ENCODE results near the gene UNC5A.

UNC5A gene

DNA sequence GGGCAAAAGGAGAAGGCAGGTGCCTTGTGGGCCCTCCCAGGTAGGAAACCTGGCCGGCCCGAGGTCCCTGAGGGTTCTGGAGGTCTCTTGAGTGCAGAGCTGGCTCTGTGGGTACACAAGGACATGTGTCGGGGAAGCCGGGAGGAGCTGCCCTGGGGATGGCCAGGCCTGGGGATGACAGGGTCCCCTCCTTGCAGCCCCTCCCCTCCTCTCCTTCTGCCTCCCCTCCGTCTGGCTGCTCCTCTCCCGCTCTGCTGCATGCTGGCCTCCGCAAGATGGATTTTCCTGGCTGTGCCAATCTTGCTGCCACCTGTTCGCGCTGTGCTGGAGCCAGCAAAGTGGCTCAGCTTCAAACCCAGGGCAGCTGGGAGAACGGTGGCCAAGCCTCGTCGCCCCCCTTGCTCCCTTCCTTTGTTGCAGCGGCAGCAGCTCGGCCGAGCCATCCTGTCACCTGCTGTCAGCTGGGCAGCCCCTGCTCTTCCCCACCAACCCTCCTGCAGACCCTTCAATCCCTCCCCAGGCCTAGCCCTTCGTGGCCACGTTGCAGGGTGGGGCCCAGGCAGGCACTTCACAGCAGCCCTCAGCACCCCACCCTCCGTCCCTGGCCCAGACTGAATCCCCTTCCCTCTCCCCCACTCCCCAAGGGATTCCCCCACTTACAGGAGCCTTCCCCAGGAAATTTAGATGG, 17.6 kb upstream of the UNC5A start:
- DNase-seq = no peak
- Histone ChIP-seq H3K18ac (ENCODE audit: low read depth in 1 of 2, low read length in 2 of 2) (no peak overlapping the region), H3K23ac (ENCODE audit: low read length in 2 of 2) (no peak overlapping the region), H4K8ac (ENCODE audit: low read length) (no peak overlapping the region), H4K91ac (ENCODE audit: low read length) (no peak overlapping the region), H3K79me1 (replicated peaks; ENCODE audit: low read length, poor library complexity, severe bottlenecking) (no peaks in the 10 kb centered on the region), H3K9ac (ENCODE audit: low read length) (no peak overlapping the region), H2BK120ac (ENCODE audit: low read depth, low read length) (no peak overlapping the region), H3K36me3 (ENCODE audit: control insufficient read depth in 1 of 2, insufficient read depth in 2 of 2, low read depth in 1 of 2, low read length in 2 of 2) (no peaks in the 10 kb centered on the region), H3K14ac (ENCODE audit: low read length in 2 of 2) (peak overlapping the region in 1 of 2 experiments; percentile 21), H3K4me1 (ENCODE audit: control insufficient read depth, insufficient read depth, low read depth, low read length) (peaks cover 19% of the 10 kb centered on the region), H2BK5ac (ENCODE audit: low read depth, low read length, poor library complexity, severe bottlenecking) (no peak overlapping the region), H3K9me3 (ENCODE audit: control insufficient read depth, low read length) (no peaks in the 10 kb centered on the region), H2AFZ (ENCODE audit: low read depth, low read length) (no peak overlapping the region), H2BK15ac (ENCODE audit: low read depth, poor library complexity, severe bottlenecking) (no peak overlapping the region), H2BK12ac (ENCODE audit: low read length in 2 of 2) (no peak overlapping the region), H2AK5ac (ENCODE audit: low read length, severe bottlenecking) (no peak overlapping the region), H3K27ac (ENCODE audit: low read length, poor library complexity, severe bottlenecking) (no peak overlapping the region), H3K4me2 (ENCODE audit: low read length, poor library complexity, severe bottlenecking) (no peak overlapping the region), H3K4ac (ENCODE audit: low read depth in 1 of 2, low read length in 2 of 2) (no peak overlapping the region), H3K4me3 (ENCODE audit: insufficient read depth in 1 of 2, low read depth in 1 of 2, low read length in 2 of 2) (no peak overlapping the region), H3K27me3 (ENCODE audit: control insufficient read depth in 1 of 2, insufficient read depth in 1 of 2, low read length in 2 of 2) (peaks cover 28 to 96% of the 10 kb centered on the region in 2 experiments)
- WGBS = 71% methylated on average over 15 of the region's 18 CpGs

DNA sequence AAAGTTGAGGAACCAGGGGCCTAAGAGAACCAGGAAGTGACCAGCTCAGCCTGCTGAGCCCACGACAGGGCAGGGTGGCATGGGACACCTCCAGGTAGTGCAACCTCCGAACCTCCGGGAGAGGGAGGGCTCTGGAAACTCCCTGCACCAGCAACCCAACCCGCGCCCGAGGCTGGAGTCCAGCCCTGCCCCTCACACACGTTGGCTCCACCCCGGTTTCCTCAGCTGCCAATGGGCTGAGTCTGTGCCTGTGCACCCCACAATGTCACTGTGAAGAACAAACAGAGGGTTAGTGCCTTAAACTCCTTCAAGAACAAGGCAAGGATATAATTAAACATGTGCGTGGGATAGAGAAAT, 17.0 kb upstream of the UNC5A start:
- Histone ChIP-seq H2BK15ac (ENCODE audit: low read depth, poor library complexity, severe bottlenecking) (no peak overlapping the region), H3K27me3 (ENCODE audit: control insufficient read depth in 1 of 2, insufficient read depth in 1 of 2, low read length in 2 of 2) (peaks cover 29 to 96% of the 10 kb centered on the region in 2 experiments), H3K4me2 (ENCODE audit: low read length, poor library complexity, severe bottlenecking) (no peak overlapping the region), H3K4me1 (ENCODE audit: control insufficient read depth, insufficient read depth, low read depth, low read length) (peaks cover 19% of the 10 kb centered on the region), H3K27ac (ENCODE audit: low read length, poor library complexity, severe bottlenecking) (no peak overlapping the region), H2AK5ac (ENCODE audit: low read length, severe bottlenecking) (no peak overlapping the region), H4K8ac (ENCODE audit: low read length) (no peak overlapping the region), H3K79me1 (replicated peaks; ENCODE audit: low read length, poor library complexity, severe bottlenecking) (no peaks in the 10 kb centered on the region), H2AFZ (ENCODE audit: low read depth, low read length) (no peak overlapping the region), H2BK12ac (ENCODE audit: low read length in 2 of 2) (no peak overlapping the region), H2BK120ac (ENCODE audit: low read depth, low read length) (no peak overlapping the region), H3K23ac (ENCODE audit: low read length in 2 of 2) (no peak overlapping the region), H3K14ac (ENCODE audit: low read length in 2 of 2) (no peak overlapping the region), H4K91ac (ENCODE audit: low read length) (no peak overlapping the region), H3K9ac (ENCODE audit: low read length) (no peak overlapping the region), H2BK5ac (ENCODE audit: low read depth, low read length, poor library complexity, severe bottlenecking) (no peak overlapping the region), H3K18ac (ENCODE audit: low read depth in 1 of 2, low read length in 2 of 2) (no peak overlapping the region), H3K36me3 (ENCODE audit: control insufficient read depth in 1 of 2, insufficient read depth in 2 of 2, low read depth in 1 of 2, low read length in 2 of 2) (no peaks in the 10 kb centered on the region), H3K4me3 (ENCODE audit: insufficient read depth in 1 of 2, low read depth in 1 of 2, low read length in 2 of 2) (no peak overlapping the region), H3K4ac (ENCODE audit: low read depth in 1 of 2, low read length in 2 of 2) (no peak overlapping the region), H3K9me3 (ENCODE audit: control insufficient read depth, low read length) (no peaks in the 10 kb centered on the region)
- DNase-seq = no peak
- WGBS = 56% methylated on average over 9 of the region's 9 CpGs

DNA sequence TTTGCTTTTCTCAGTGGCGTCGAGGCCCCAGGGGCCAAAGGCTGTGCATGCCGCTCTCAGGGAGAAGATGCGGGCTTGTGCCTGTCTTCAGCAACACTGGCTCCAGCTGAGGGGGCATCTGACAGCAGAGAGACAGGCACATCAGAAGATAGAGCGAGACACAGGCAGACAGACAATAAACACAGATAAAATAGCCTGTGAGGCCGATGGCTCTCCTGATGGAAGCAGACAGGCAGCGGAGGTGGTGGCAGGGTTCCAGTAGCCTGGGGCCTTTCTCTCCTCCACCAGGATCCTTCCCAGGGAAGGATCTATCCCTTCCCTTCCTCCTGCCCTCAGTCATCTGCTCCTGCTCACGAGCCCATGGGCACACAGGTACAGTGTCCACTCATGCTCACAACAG, 16.6 kb upstream of the UNC5A start:
- H2AK5ac ChIP-seq (ENCODE audit: low read length, severe bottlenecking) = no peak overlapping the region
- H3K18ac ChIP-seq (ENCODE audit: low read depth in 1 of 2, low read length in 2 of 2) = no peak overlapping the region
- H2BK15ac ChIP-seq (ENCODE audit: low read depth, poor library complexity, severe bottlenecking) = no peak overlapping the region
- DNase-seq = no peak
- H3K79me1 ChIP-seq (replicated peaks; ENCODE audit: low read length, poor library complexity, severe bottlenecking) = no peaks in the 10 kb centered on the region
- no peak overlapping the region for H3K4me3 ChIP-seq (ENCODE audit: insufficient read depth in 1 of 2, low read depth in 1 of 2, low read length in 2 of 2)
- 83% methylated on average over 8 of the region's 8 CpGs for WGBS
- H3K27ac ChIP-seq (ENCODE audit: low read length, poor library complexity, severe bottlenecking) = no peak overlapping the region
- H3K14ac ChIP-seq (ENCODE audit: low read length in 2 of 2) = no peak overlapping the region
- no peak overlapping the region for H3K23ac ChIP-seq (ENCODE audit: low read length in 2 of 2)
- H3K4me2 ChIP-seq (ENCODE audit: low read length, poor library complexity, severe bottlenecking) = no peak overlapping the region
- H3K36me3 ChIP-seq (ENCODE audit: control insufficient read depth in 1 of 2, insufficient read depth in 2 of 2, low read depth in 1 of 2, low read length in 2 of 2) = no peaks in the 10 kb centered on the region
- H2BK120ac ChIP-seq (ENCODE audit: low read depth, low read length) = no peak overlapping the region
- no peak overlapping the region for H4K8ac ChIP-seq (ENCODE audit: low read length)
- H3K9ac ChIP-seq (ENCODE audit: low read length) = no peak overlapping the region
- no peak overlapping the region for H4K91ac ChIP-seq (ENCODE audit: low read length)
- H3K4ac ChIP-seq (ENCODE audit: low read depth in 1 of 2, low read length in 2 of 2) = no peak overlapping the region
- peaks cover 15% of the 10 kb centered on the region for H3K4me1 ChIP-seq (ENCODE audit: control insufficient read depth, insufficient read depth, low read depth, low read length)
- peaks cover 29 to 96% of the 10 kb centered on the region in 2 experiments for H3K27me3 ChIP-seq (ENCODE audit: control insufficient read depth in 1 of 2, insufficient read depth in 1 of 2, low read length in 2 of 2)
- H2BK12ac ChIP-seq (ENCODE audit: low read length in 2 of 2) = no peak overlapping the region
- no peaks in the 10 kb centered on the region for H3K9me3 ChIP-seq (ENCODE audit: control insufficient read depth, low read length)
- no peak overlapping the region for H2AFZ ChIP-seq (ENCODE audit: low read depth, low read length)
- no peak overlapping the region for H2BK5ac ChIP-seq (ENCODE audit: low read depth, low read length, poor library complexity, severe bottlenecking)

DNA sequence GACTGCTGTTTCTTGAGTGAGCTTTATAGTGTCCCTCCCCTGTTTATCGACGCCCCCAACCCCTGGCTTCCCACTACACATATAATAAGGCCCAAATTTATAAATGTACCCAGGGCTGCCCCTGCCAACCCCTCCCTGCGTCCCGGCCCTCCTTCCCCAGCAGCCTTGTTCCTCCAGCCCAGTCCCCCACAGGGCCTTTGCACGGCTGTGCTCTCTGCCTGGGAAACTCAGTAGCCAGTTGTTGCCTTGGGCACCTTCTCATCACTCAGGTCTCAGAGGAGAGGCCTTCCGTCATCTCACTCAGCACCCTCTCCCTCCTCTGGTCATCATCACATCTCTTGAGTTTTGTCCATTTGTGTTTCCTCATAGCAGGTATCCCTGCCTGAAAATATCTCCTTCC, 15.8 kb upstream of the UNC5A start:
- Histone ChIP-seq H3K14ac (ENCODE audit: low read length in 2 of 2) (no peak overlapping the region), H3K23ac (ENCODE audit: low read length in 2 of 2) (no peak overlapping the region), H4K8ac (ENCODE audit: low read length) (no peak overlapping the region), H3K4me1 (ENCODE audit: control insufficient read depth, insufficient read depth, low read depth, low read length) (peaks cover 11% of the 10 kb centered on the region), H2BK5ac (ENCODE audit: low read depth, low read length, poor library complexity, severe bottlenecking) (no peak overlapping the region), H3K9ac (ENCODE audit: low read length) (no peak overlapping the region), H3K4me3 (ENCODE audit: insufficient read depth in 1 of 2, low read depth in 1 of 2, low read length in 2 of 2) (no peak overlapping the region), H2AFZ (ENCODE audit: low read depth, low read length) (no peak overlapping the region), H2BK120ac (ENCODE audit: low read depth, low read length) (no peak overlapping the region), H3K79me1 (replicated peaks; ENCODE audit: low read length, poor library complexity, severe bottlenecking) (no peaks in the 10 kb centered on the region), H3K36me3 (ENCODE audit: control insufficient read depth in 1 of 2, insufficient read depth in 2 of 2, low read depth in 1 of 2, low read length in 2 of 2) (no peaks in the 10 kb centered on the region), H3K9me3 (ENCODE audit: control insufficient read depth, low read length) (no peaks in the 10 kb centered on the region), H2BK15ac (ENCODE audit: low read depth, poor library complexity, severe bottlenecking) (no peak overlapping the region), H3K27ac (ENCODE audit: low read length, poor library complexity, severe bottlenecking) (no peak overlapping the region), H3K4me2 (ENCODE audit: low read length, poor library complexity, severe bottlenecking) (no peak overlapping the region), H2AK5ac (ENCODE audit: low read length, severe bottlenecking) (no peak overlapping the region), H3K27me3 (ENCODE audit: control insufficient read depth in 1 of 2, insufficient read depth in 1 of 2, low read length in 2 of 2) (peaks cover 29 to 96% of the 10 kb centered on the region in 2 experiments), H4K91ac (ENCODE audit: low read length) (no peak overlapping the region), H3K4ac (ENCODE audit: low read depth in 1 of 2, low read length in 2 of 2) (no peak overlapping the region), H2BK12ac (ENCODE audit: low read length in 2 of 2) (no peak overlapping the region), H3K18ac (ENCODE audit: low read depth in 1 of 2, low read length in 2 of 2) (no peak overlapping the region)
- no peak for DNase-seq
- WGBS = 88% methylated on average over 6 of the region's 6 CpGs

Data from mesenchymal stem cell (in vitro differentiated cells and primary cell).